Measurements from ENCODE around the gene CARD10. TPM values are rescaled to one million over a fixed set of nuclear protein-coding genes. Genes with fewer than 3 reads are reported as not detected.

Gene CARD10
- total RNA-seq, 2 donors from 2014 or later, result 17.4 to 28.7 TPM

Other genes with a start within 250 kb of the CARD10 start
- gene CYTH4, start 236.9 kb downstream of the CARD10 start, total RNA-seq, result 1 to 10 TPM; 2.3 to 7.9 TPM
- gene ELFN2, start 91.9 kb downstream of the CARD10 start, total RNA-seq, result 1 to 10 TPM in 1 of 2 donors, not detected in 1; 1.6 TPM
- gene MFNG, start 33.0 kb downstream of the CARD10 start, total RNA-seq, result 1 to 10 TPM; 3.0 to 7.3 TPM
- gene CDC42EP1, start 41.1 kb upstream of the CARD10 start, total RNA-seq, result 10 to 100 TPM; 73.2 to 84.7 TPM
- 10 to 100 TPM; 19.2 to 68.9 TPM for gene LGALS2, start 60.7 kb upstream of the CARD10 start, total RNA-seq
- gene GGA1, start 89.4 kb upstream of the CARD10 start, total RNA-seq, result 10 to 100 TPM; 38.4 to 42.5 TPM
- 10 to 100 TPM in 1 of 2 donors, 1 to 10 TPM in 1; 2.0 to 40.0 TPM for gene SH3BP1, start 120.3 kb upstream of the CARD10 start, total RNA-seq
- gene PDXP, start 139.3 kb upstream of the CARD10 start, total RNA-seq, result 10 to 100 TPM in 1 of 2 donors, 1 to 10 TPM in 1; 7.0 to 23.1 TPM
- 100 to 1,000 TPM in 1 of 2 donors, 10 to 100 TPM in 1; 90.3 to 325 TPM for gene LGALS1, start 156.2 kb upstream of the CARD10 start, total RNA-seq
- 10 to 100 TPM; 10.4 to 19.1 TPM for gene NOL12, start 166.9 kb upstream of the CARD10 start, total RNA-seq
- gene TRIOBP, start 177.6 kb upstream of the CARD10 start, total RNA-seq, result 10 to 100 TPM; 65.6 to 76.5 TPM

Measured in body of pancreas (tissue), 2 donors.